ENCODE measurements around the gene XYLT1. TPM values are rescaled to one million over a fixed set of nuclear protein-coding genes. Genes with fewer than 3 reads are reported as not detected.

Gene XYLT1
- total RNA-seq, 1 donor from 2014 or later: 12.3 TPM

DNA sequence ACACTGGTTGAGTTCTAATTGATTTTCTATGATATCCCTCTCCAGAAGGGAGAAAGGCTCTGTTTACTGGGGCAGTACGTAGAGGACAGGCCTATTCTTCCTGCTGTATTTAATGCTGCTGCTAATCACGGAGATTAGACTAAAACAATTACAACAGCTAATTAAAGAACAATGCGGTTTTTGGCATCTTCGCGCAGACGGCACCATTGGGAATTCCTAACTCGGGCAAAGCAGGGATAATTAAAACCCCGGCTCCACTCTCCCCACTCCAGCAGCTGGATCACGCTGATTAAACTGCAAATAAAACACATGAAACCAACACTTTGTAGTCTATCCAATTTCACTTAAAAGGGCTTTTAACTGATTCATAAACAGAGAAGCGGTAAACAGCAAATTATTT is 147.6 kb downstream of the XYLT1 start:
- Mint-ChIP-seq H3K4me1 (ENCODE audit: low read depth) (peaks cover 2% of the 10 kb centered on the region), H3K27me3 (no peaks in the 10 kb centered on the region), H3K27ac (no peak overlapping the region), H3K36me3 (ENCODE audit: insufficient read depth) (no peaks in the 10 kb centered on the region), H3K4me3 (ENCODE audit: low read depth) (no peak overlapping the region), H3K9me3 (ENCODE audit: low read depth) (no peaks in the 10 kb centered on the region)
- TF ChIP-seq, protein P1, sequence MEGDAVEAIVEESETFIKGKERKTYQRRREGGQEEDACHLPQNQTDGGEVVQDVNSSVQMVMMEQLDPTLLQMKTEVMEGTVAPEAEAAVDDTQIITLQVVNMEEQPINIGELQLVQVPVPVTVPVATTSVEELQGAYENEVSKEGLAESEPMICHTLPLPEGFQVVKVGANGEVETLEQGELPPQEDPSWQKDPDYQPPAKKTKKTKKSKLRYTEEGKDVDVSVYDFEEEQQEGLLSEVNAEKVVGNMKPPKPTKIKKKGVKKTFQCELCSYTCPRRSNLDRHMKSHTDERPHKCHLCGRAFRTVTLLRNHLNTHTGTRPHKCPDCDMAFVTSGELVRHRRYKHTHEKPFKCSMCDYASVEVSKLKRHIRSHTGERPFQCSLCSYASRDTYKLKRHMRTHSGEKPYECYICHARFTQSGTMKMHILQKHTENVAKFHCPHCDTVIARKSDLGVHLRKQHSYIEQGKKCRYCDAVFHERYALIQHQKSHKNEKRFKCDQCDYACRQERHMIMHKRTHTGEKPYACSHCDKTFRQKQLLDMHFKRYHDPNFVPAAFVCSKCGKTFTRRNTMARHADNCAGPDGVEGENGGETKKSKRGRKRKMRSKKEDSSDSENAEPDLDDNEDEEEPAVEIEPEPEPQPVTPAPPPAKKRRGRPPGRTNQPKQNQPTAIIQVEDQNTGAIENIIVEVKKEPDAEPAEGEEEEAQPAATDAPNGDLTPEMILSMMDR (IDR thresholded peaks at IDR 0.05; ENCODE audit: unreplicated experiment): no peak
- no peak for DNase-seq (ENCODE audit: low spot score, unreplicated experiment)

DNA sequence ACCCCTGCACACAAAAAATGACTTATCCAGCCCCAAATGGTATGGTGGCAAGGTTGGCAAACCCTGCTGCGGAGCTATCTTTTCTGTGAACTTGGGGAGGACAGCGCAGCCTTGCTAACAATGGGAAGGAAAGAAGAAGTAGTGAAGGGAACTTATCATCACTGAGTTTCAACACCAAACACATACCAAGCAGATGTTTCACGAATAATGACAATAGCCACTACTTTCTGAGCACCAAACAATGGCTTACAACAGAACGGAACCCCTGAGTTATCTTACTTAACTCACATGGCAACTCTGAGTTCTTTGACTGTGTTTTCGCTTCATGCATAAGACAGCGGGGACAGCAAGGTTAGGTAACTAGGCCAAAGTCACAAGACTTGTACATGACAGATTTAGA is 148.9 kb downstream of the XYLT1 start:
- H3K36me3 Mint-ChIP-seq (ENCODE audit: insufficient read depth): no peaks in the 10 kb centered on the region
- H3K4me1 Mint-ChIP-seq (ENCODE audit: low read depth): peaks cover 2% of the 10 kb centered on the region
- TF ChIP-seq, protein P1 (IDR thresholded peaks at IDR 0.05; ENCODE audit: unreplicated experiment): no peak
- no peaks in the 10 kb centered on the region for H3K9me3 Mint-ChIP-seq (ENCODE audit: low read depth)
- H3K27me3 Mint-ChIP-seq: no peaks in the 10 kb centered on the region
- no peak for DNase-seq (ENCODE audit: low spot score, unreplicated experiment)
- no peak overlapping the region for H3K27ac Mint-ChIP-seq
- H3K4me3 Mint-ChIP-seq (ENCODE audit: low read depth): no peak overlapping the region

DNA sequence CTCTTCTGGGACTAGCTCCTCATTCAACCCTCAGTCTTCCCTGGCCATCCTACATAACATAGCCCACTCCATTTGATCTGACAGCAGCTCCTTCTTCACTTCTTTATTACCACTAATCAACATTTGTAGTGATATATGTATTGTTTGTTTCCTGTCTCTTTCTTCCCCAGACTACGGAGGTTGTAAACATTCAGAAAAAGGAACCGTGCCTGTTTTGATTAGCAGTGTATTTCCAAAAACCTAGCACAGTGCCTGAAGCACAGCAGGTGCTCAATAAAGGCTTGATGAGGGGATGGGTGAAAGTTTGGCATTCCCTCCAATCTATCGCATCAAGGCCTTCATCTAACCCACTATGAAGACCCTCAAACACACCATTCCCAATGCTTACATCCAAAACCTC is 150.8 kb downstream of the XYLT1 start:
- H3K36me3 Mint-ChIP-seq (ENCODE audit: insufficient read depth): no peaks in the 10 kb centered on the region
- H3K4me1 Mint-ChIP-seq (ENCODE audit: low read depth): peaks cover 7% of the 10 kb centered on the region
- no peaks in the 10 kb centered on the region for H3K9me3 Mint-ChIP-seq (ENCODE audit: low read depth)
- H3K27ac Mint-ChIP-seq: no peak overlapping the region
- no peak overlapping the region for H3K4me3 Mint-ChIP-seq (ENCODE audit: low read depth)
- TF ChIP-seq, protein P1 (IDR thresholded peaks at IDR 0.05; ENCODE audit: unreplicated experiment): no peak
- no peak for DNase-seq (ENCODE audit: low spot score, unreplicated experiment)
- H3K27me3 Mint-ChIP-seq: no peaks in the 10 kb centered on the region

DNA sequence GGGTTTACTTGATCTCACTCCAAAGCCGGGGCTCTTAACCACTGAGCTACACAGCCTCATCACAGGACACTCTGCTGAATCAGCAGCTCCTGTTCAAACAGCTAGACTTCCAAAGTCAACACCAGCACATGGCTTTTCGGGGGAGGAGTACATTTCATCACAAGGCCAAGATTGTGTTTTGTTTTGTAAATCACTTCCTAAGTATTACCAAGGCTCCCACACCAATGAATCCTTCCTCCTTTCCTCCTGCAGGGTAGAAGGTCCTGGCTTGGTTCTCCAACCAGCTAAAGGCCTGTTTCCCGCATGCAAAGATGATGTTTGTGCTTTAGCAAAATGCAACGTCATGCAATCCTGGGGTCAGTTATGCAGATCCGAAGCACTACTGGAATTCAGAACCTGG is 152.5 kb downstream of the XYLT1 start:
- Mint-ChIP-seq H3K4me1 (ENCODE audit: low read depth) (peaks cover 7% of the 10 kb centered on the region), H3K27me3 (no peaks in the 10 kb centered on the region), H3K36me3 (ENCODE audit: insufficient read depth) (no peaks in the 10 kb centered on the region), H3K27ac (peak overlapping the region; percentile 83), H3K9me3 (ENCODE audit: low read depth) (no peaks in the 10 kb centered on the region), H3K4me3 (ENCODE audit: low read depth) (no peak overlapping the region)
- DNase-seq (ENCODE audit: low spot score, unreplicated experiment): no peak
- TF ChIP-seq, protein P1 (IDR thresholded peaks at IDR 0.05; ENCODE audit: unreplicated experiment): no peak

DNA sequence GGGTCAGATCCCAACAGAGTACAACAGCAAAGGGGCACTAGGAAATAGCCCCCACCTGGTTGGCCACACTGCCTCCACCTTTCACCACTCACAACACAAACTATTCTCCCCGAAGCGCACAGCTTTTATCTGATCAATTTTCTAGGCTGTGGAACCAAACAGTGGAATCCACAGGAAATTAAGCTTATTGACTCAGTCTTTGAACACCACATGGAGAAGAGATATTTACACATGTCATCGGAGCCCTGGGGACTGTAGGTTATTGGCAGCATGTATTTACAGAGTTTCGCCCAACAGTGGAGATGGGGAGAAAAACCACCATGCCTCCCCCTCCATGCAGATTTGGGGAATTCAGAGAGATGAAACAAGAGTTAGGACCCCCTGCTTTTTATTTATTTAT is 154.8 kb downstream of the XYLT1 start:
- Mint-ChIP-seq H3K36me3 (ENCODE audit: insufficient read depth) (no peaks in the 10 kb centered on the region), H3K4me3 (ENCODE audit: low read depth) (no peak overlapping the region), H3K27ac (peak overlapping the region; percentile 39), H3K27me3 (no peaks in the 10 kb centered on the region), H3K9me3 (ENCODE audit: low read depth) (no peaks in the 10 kb centered on the region), H3K4me1 (ENCODE audit: low read depth) (peaks cover 7% of the 10 kb centered on the region)
- TF ChIP-seq, protein P1 (IDR thresholded peaks at IDR 0.05; ENCODE audit: unreplicated experiment): no peak
- DNase-seq (ENCODE audit: low spot score, unreplicated experiment): no peak
